GM19397 (cell line): Measurements from ENCODE around the gene SH3GL1.
"Not testable (repeated sequence)": the region's sequence is repeated elsewhere in the genome, so short reads cannot be mapped to it uniquely, and the experiment has no call there.

Source experiments
- ATAC-seq: cut with Tn5 transposase; IDR thresholded peaks from one replicate; pipeline ENCODE4 v1.9.1; 2021; ENCODE audit warnings: mild to moderate bottlenecking, moderate library complexity; ENCODE audit not compliant: unreplicated experiment

Gene SH3GL1

GRCh38 chr19:4347521-4347920 lies 52.8 kb downstream of the SH3GL1 start:
- ATAC-seq, result no peak

GRCh38 chr19:4346020-4346383 lies 54.3 kb downstream of the SH3GL1 start:
- ATAC-seq, result no peak

GRCh38 chr19:4345342-4346019 lies 54.9 kb downstream of the SH3GL1 start:
- no peak for ATAC-seq

- ATAC-seq, result peak; percentile 59
These were observed 56.7 kb downstream of the SH3GL1 start, which contains the start of gene MPND for GRCh38 chr19:4343370-4344307. TSS of gene MPND (plus strand) at chr19:4343562. CDS start at chr19:4343594, 32 bp downstream.

GRCh38 chr19:4342615-4343369 lies 57.6 kb downstream of the SH3GL1 start:
- ATAC-seq, result peak; percentile 86

- no peak for ATAC-seq
These were observed 58.1 kb downstream of the SH3GL1 start for GRCh38 chr19:4342314-4342614.

- no peak for ATAC-seq
These were observed 61.6 kb downstream of the SH3GL1 start, which contains the start of gene STAP2 for GRCh38 chr19:4338441-4339355. TSS of gene STAP2 (minus strand) at chr19:4338827. CDS start at chr19:4338753, 74 bp downstream.

GRCh38 chr19:4337906-4338440 lies 62.4 kb downstream of the SH3GL1 start:
- ATAC-seq, result no peak

GRCh38 chr19:4334929-4335570 lies 65.3 kb downstream of the SH3GL1 start:
- no peak for ATAC-seq

GRCh38 chr19:4329858-4330257 lies 70.5 kb downstream of the SH3GL1 start:
- ATAC-seq, result no peak

GRCh38 chr19:4328991-4329681 lies 71.2 kb downstream of the SH3GL1 start:
- not testable (repeated sequence) for ATAC-seq

- peak; percentile 84 for ATAC-seq
These were observed 71.9 kb downstream of the SH3GL1 start for GRCh38 chr19:4328243-4328990.

- peak; percentile 4 for ATAC-seq
These were observed 72.5 kb downstream of the SH3GL1 start for GRCh38 chr19:4327877-4328242.

GRCh38 chr19:4327252-4327876 lies 73.0 kb downstream of the SH3GL1 start:
- ATAC-seq, result no peak

GRCh38 chr19:4326837-4327251 lies 73.5 kb downstream of the SH3GL1 start:
- ATAC-seq, result no peak

- no peak for ATAC-seq
These were observed 74.0 kb downstream of the SH3GL1 start for GRCh38 chr19:4326215-4326836.

GRCh38 chr19:4324228-4324627 lies 76.1 kb downstream of the SH3GL1 start:
- no peak for ATAC-seq
